Stromal cell of bone marrow (primary cell): ENCODE results near the gene VAV2.
"Not testable (repeated sequence)": the region's sequence is repeated elsewhere in the genome, so short reads cannot be mapped to it uniquely, and the experiment has no call there.

Experiments used
- DNase-seq: peaks from one replicate; pipeline ENCODE4 v3.0.0-alpha.2; 2012; ENCODE audit warnings: low read depth

Gene VAV2

GRCh38 chr9:133768371-133768858, 223.7 kb downstream of the VAV2 start:
- DNase-seq: no peak

- no peak for DNase-seq
Observed at GRCh38 chr9:133767625-133768024, 224.5 kb downstream of the VAV2 start.

- DNase-seq: no peak
Observed at GRCh38 chr9:133767008-133767407, 225.1 kb downstream of the VAV2 start.

GRCh38 chr9:133766234-133766633, 225.9 kb downstream of the VAV2 start:
- DNase-seq: not testable (repeated sequence)

GRCh38 chr9:133763272-133764183, 228.6 kb downstream of the VAV2 start:
- peak; percentile 9 for DNase-seq

GRCh38 chr9:133762488-133763271, 229.4 kb downstream of the VAV2 start:
- no peak for DNase-seq

GRCh38 chr9:133761641-133762248, 230.4 kb downstream of the VAV2 start:
- no peak for DNase-seq

- DNase-seq: no peak
Observed at GRCh38 chr9:133760713-133761290, 231.3 kb downstream of the VAV2 start.

GRCh38 chr9:133759946-133760345, 232.2 kb downstream of the VAV2 start:
- DNase-seq: no peak

GRCh38 chr9:133759146-133759900, 232.8 kb downstream of the VAV2 start:
- no peak for DNase-seq

GRCh38 chr9:133758228-133758627, 233.9 kb downstream of the VAV2 start:
- DNase-seq: no peak

GRCh38 chr9:133754688-133755227, 237.4 kb downstream of the VAV2 start:
- no peak for DNase-seq

GRCh38 chr9:133754187-133754586, 237.9 kb downstream of the VAV2 start:
- DNase-seq: no peak

GRCh38 chr9:133752739-133753446, 239.2 kb downstream of the VAV2 start:
- no peak for DNase-seq

GRCh38 chr9:133750982-133751649, 241.0 kb downstream of the VAV2 start:
- DNase-seq: no peak

GRCh38 chr9:133747309-133747708, 244.8 kb downstream of the VAV2 start:
- DNase-seq: no peak

- not testable (repeated sequence) for DNase-seq
Observed at GRCh38 chr9:133744528-133744927, 247.6 kb downstream of the VAV2 start.

- DNase-seq: peak; percentile 27
Observed at GRCh38 chr9:133742849-133743444, 249.2 kb downstream of the VAV2 start.

GRCh38 chr9:133742251-133742650, 249.9 kb downstream of the VAV2 start:
- DNase-seq: no peak
